ENCODE results near the gene RPP21.

RPP21 gene

GRCh38 chr6:30391240-30391639, 46.3 kb downstream of the RPP21 start:
- DNase-seq, result no peak

GRCh38 chr6:30394139-30394538, 49.2 kb downstream of the RPP21 start:
- no peak for DNase-seq

Data from activated gamma-delta T cell (primary cell).